ENCODE measurements around the gene TMEM121.
"Not testable (repeated sequence)": the region's sequence is repeated elsewhere in the genome, so short reads cannot be mapped to it uniquely, and the experiment has no call there.

GRCh38 chr14:105560048-105560669 is 33.8 kb downstream of the TMEM121 start:
- TF ChIP-seq CTCF (IDR thresholded peaks at IDR 0.05; ENCODE audit: insufficient read depth, low read length, poor library complexity, severe bottlenecking); EZH2phosphoT487 (conservative IDR thresholded peaks at IDR 0.05; ENCODE audit: low read length): not testable (repeated sequence)
